Ectodermal cell (in vitro differentiated cells): ENCODE measurements around the gene FBH1.

Source experiments
- H3K27ac ChIP-seq: 2 replicates; pipeline ENCODE4 v1.7.0; 2013; ENCODE audit warnings: mild to moderate bottlenecking, low read depth, low read length; ENCODE audit not compliant: insufficient read depth, poor library complexity, severe bottlenecking
- H3K27me3 ChIP-seq: 2 replicates; pipeline ENCODE4 v1.7.0; 2013; ENCODE audit warnings: mild to moderate bottlenecking, low read length; ENCODE audit not compliant: insufficient read depth, control insufficient read depth, poor library complexity, severe bottlenecking
- H3K36me3 ChIP-seq: one replicate; pipeline ENCODE4 v1.7.0; 2013; ENCODE audit warnings: low read length; ENCODE audit not compliant: control insufficient read depth, insufficient read depth
- H3K4me1 ChIP-seq: one replicate; pipeline ENCODE4 v1.7.0; 2013; ENCODE audit warnings: low read length; ENCODE audit not compliant: control insufficient read depth, insufficient read depth
- H3K4me3 ChIP-seq: 2 replicates; pipeline ENCODE4 v1.7.0; 2013; ENCODE audit warnings: low read depth, low read length, control low read depth; ENCODE audit not compliant: insufficient read depth
- H3K9me3 ChIP-seq: 2 replicates; pipeline ENCODE4 v1.7.0; 2013; ENCODE audit warnings: mild to moderate bottlenecking, low read length, moderate library complexity; ENCODE audit not compliant: control insufficient read depth
- WGBS, 2 experiments: methylation state at CpG; one replicate each; pipeline ENCODE4 v1.1.7; 2013; ENCODE audit warnings: missing lambda C conversion rate in 2 of 2; 5-methylcytosine and 5-hydroxymethylcytosine counted together

The FBH1 gene

DNA sequence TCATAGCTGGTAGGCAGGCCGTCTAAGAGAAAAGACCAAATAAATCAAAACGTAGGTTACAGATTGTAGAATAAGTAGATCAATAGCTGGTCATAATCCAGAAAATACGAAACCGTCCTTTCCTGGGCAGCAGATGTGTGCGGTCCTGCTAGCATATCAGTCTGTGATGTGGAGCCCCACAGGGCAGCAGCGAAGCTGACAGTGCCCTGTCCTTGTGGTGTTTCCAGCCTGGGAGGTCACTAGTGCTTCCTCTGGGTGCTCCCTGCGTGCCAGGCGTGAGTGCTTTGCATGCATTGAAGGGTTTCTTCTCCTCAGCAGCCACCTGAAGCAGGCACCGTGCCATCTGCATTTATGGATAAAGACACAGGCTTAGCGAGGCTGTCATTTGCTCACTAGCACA is 45.6 kb downstream of the FBH1 start:
- Histone ChIP-seq H3K27ac (no peak overlapping the region), H3K4me1 (no peaks in the 10 kb centered on the region), H3K4me3 (no peak overlapping the region), H3K27me3 (no peaks in the 10 kb centered on the region), H3K9me3 (no peaks in the 10 kb centered on the region), H3K36me3 (peaks cover 12% of the 10 kb centered on the region)
- 96 to 97% methylated on average over 10 of the region's 10 CpGs for WGBS, 2 experiments

- no peaks in the 10 kb centered on the region for H3K4me1 ChIP-seq
- no peak overlapping the region for H3K4me3 ChIP-seq
- H3K36me3 ChIP-seq = peaks cover 10% of the 10 kb centered on the region
- H3K27me3 ChIP-seq = no peaks in the 10 kb centered on the region
- no peaks in the 10 kb centered on the region for H3K9me3 ChIP-seq
- no peak overlapping the region for H3K27ac ChIP-seq
- 97% methylated on average over 18 of the region's 18 CpGs for WGBS, 2 experiments
Measured at GRCh38 chr10:5937016-5937415, 47.0 kb downstream of the FBH1 start.

- H3K36me3 ChIP-seq = peaks cover 5% of the 10 kb centered on the region
Measured at GRCh38 chr10:5938291-5938690, 48.2 kb downstream of the FBH1 start.

GRCh38 chr10:5940807-5941218 is 50.8 kb downstream of the FBH1 start:
- H3K36me3 ChIP-seq = peaks cover 5% of the 10 kb centered on the region
- H3K9me3 ChIP-seq = no peaks in the 10 kb centered on the region
- no peaks in the 10 kb centered on the region for H3K27me3 ChIP-seq
- no peak overlapping the region for H3K27ac ChIP-seq
- no peak overlapping the region for H3K4me3 ChIP-seq
- H3K4me1 ChIP-seq = no peaks in the 10 kb centered on the region
- WGBS, 2 experiments = 86 to 93% methylated on average over 6 of the region's 6 CpGs

More at GRCh38 chr10:5938291-5938690, 48.2 kb downstream of the FBH1 start:
- H3K4me1 ChIP-seq = no peaks in the 10 kb centered on the region
- H3K27ac ChIP-seq = no peak overlapping the region
- H3K4me3 ChIP-seq = no peak overlapping the region
- 94% methylated on average over 12 of the region's 12 CpGs for WGBS, 2 experiments
- no peaks in the 10 kb centered on the region for H3K9me3 ChIP-seq
- H3K27me3 ChIP-seq = no peaks in the 10 kb centered on the region

GRCh38 chr10:5941579-5941978 is 51.5 kb downstream of the FBH1 start:
- Histone ChIP-seq H3K36me3 (peaks cover 5% of the 10 kb centered on the region), H3K4me1 (no peaks in the 10 kb centered on the region), H3K27me3 (no peaks in the 10 kb centered on the region), H3K27ac (no peak overlapping the region), H3K4me3 (no peak overlapping the region), H3K9me3 (no peaks in the 10 kb centered on the region)
- 90 to 93% methylated on average over 7 of the region's 7 CpGs for WGBS, 2 experiments

GRCh38 chr10:5942001-5942400 is 52.0 kb downstream of the FBH1 start:
- Histone ChIP-seq H3K4me3 (no peak overlapping the region), H3K4me1 (no peaks in the 10 kb centered on the region), H3K9me3 (no peaks in the 10 kb centered on the region), H3K27me3 (no peaks in the 10 kb centered on the region), H3K27ac (no peak overlapping the region), H3K36me3 (peaks cover 4% of the 10 kb centered on the region)
- WGBS, 2 experiments = 91 to 92% methylated on average over 13 of the region's 13 CpGs

DNA sequence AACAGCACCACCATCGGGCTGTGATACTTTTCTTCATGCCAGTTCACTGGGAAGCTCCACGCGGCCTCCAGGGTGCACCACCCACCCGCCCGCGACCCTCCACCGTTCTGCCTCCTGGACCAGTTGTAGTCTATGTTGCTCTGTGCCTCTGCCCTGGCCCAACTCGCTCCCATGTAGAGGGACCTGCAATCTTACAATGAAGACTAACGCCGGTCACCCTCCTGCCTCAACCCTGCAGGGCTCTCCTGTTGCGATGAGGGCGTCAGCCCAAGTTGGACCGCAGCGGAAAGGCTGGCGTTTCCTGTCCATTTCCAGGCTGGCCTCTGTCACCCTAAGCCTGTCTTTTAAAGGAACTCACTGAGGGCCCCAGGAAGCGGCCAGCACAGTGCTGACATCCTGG is 52.4 kb downstream of the FBH1 start:
- H3K4me1 ChIP-seq = no peaks in the 10 kb centered on the region
- H3K27ac ChIP-seq = no peak overlapping the region
- WGBS, 2 experiments = 92% methylated on average over 16 of the region's 16 CpGs

DNA sequence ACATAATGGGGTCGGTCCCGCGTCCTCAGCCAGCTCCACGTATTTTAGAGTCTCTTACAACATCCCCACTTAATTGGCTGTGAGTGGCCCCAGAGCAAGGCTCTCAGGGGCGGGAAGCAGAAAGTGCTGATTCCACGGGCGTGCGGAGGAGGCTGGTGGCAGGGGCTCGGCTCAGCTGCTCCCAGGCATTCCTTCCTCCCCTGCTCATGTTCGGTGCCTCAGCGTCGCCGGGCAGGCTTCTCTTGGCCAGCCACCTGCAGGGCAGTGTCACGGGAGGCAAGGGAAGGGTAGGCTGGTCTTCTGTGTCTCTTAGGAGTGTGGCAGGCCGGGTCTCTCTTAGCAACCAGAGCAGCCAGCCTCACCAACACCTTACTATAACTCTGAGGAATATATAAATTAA is 53.5 kb downstream of the FBH1 start:
- 59 to 76% methylated on average over 11 to 15 of the region's 15 CpGs for WGBS, 2 experiments
- Histone ChIP-seq H3K4me3 (no peak overlapping the region), H3K27ac (no peak overlapping the region)

More for the DNA sequence above, 52.4 kb downstream of the FBH1 start:
- H3K9me3 ChIP-seq = no peaks in the 10 kb centered on the region
- H3K4me3 ChIP-seq = no peak overlapping the region
- H3K27me3 ChIP-seq = no peaks in the 10 kb centered on the region
- peaks cover 2% of the 10 kb centered on the region for H3K36me3 ChIP-seq

DNA sequence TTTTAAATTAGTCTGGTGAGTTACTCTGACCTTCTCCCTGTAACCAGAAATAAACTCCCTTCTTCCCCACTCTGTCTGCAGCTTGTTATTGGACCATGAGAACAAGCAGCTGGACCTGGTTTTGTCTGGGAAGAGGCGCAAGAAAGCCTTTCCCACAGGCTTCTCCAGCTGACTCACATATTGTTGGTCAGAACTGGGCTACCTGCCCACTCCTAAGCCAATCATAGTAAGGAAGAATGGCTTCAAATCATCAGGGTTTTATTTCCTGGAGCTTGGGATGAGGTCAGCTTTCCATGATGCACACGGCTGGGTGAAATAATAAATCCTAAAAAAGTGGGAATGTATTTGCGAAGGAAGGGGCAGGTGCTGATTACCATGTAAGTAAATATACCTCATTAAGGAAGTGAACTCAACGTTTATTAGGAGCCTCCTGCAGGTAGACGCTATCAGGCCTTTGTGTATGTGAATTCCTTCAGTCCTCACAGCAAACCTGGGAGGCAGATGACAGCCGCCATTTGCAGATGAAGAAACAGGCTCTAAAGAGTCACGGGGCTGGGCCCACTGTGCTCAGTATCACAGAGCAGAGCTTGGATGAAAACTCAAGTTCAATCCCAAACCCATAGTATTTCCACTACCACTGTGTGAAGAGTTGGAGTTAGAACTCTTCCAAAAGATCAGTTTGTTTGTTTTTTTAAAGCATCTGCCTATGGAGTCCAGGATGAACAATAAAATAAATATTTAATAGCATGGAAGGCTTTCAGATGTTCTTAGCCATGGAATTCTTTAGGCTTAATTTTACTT is 54.5 kb downstream of the FBH1 start:
- Histone ChIP-seq H3K27ac (no peak overlapping the region), H3K9me3 (no peaks in the 10 kb centered on the region), H3K4me1 (no peaks in the 10 kb centered on the region), H3K27me3 (no peaks in the 10 kb centered on the region), H3K4me3 (no peak overlapping the region), H3K36me3 (no peaks in the 10 kb centered on the region)
- WGBS, 2 experiments = 74 to 81% methylated on average over 7 of the region's 7 CpGs

More for the DNA sequence above, 53.5 kb downstream of the FBH1 start:
- H3K36me3 ChIP-seq = no peaks in the 10 kb centered on the region
- no peaks in the 10 kb centered on the region for H3K27me3 ChIP-seq
- no peaks in the 10 kb centered on the region for H3K4me1 ChIP-seq
- no peaks in the 10 kb centered on the region for H3K9me3 ChIP-seq

DNA sequence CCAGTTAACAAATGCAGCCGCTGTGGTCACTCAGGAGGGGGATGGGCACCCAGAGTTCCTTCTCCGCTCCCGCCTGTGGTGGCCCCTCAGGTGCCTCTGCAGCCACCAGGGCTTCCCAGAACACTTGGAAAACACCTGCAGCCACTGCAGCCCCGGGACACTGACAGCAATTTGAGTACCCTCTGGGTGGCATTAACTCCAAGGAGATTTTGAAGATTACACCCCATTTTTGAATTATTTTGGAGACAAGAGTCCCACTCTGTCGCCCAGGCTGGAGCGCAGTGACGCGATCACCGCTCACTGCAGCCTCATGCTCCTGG is 55.1 kb downstream of the FBH1 start:
- Histone ChIP-seq H3K4me1 (no peaks in the 10 kb centered on the region), H3K36me3 (no peaks in the 10 kb centered on the region), H3K4me3 (no peak overlapping the region), H3K9me3 (no peaks in the 10 kb centered on the region), H3K27ac (no peak overlapping the region), H3K27me3 (no peaks in the 10 kb centered on the region)
- WGBS, 2 experiments = 87 to 88% methylated on average over 9 of the region's 9 CpGs
